Esophagus muscularis mucosa (tissue), 3 donors: Measurements from ENCODE around the gene SLC35F4.

Source experiments
- POLR2A ChIP-seq: fragments of 450-650 bp; IDR thresholded peaks from one replicate; pipeline ENCODE4 v1.6.1; 2017; ENCODE audit warnings: antibody characterized with exemption, moderate library complexity, mild to moderate bottlenecking, low read depth
- POLR2AphosphoS5 ChIP-seq, 2 donors: sonication (generic); formaldehyde crosslinking; IDR thresholded peaks; one replicate each; pipeline ENCODE4 v1.6.1; 2017; ENCODE audit warnings: antibody characterized with exemption in 2 of 2
- TF ChIP-seq, protein P1 (sequence below), 3 experiments: fragments of 200-600 bp in 2 of 3; fragments of 450-650 bp in 1 of 3; sonication (generic) in 2 of 3; IDR thresholded peaks; one replicate each; pipeline ENCODE4 v1.5.1; 2017 to 2019; ENCODE audit warnings: antibody characterized with exemption in 3 of 3, mild to moderate bottlenecking in 2 of 3, moderate library complexity in 1 of 3

DNA sequence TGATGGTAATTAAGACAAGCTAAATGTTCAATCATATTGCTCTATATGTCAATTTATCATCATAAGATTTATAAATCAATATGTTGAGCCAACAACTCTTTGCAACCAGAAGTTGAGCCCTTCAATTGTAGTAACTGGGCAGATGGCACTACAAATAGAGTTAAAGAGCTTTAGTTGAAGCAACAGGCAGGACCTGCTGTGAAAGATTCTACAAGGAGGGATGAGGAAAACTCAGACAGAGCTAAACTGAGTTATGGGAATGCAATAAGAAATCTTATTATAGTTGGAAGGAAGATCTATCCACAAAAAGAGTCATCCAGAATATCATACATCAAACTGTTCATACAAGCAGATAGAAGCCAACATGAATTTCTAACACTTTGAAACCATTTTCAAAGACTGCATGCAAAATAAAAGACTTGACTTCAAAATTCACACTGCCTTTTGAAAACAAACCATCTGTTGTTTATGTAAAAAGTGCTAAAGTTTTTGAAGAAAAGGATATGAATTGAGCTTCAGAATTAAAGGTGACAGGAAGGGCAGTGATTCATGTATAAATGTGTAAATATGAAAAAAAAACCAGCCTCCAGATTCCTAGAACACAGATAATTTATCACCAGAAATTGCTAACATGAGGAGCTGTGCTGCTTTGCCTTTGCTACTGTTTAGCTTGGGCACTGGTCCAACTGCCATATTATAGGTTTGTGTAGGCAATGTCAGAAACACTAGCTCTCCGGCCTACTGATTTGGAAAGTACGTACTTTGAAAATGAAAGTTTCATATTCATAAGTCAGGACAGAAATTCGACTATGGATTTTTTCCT, 133.2 kb downstream of the SLC35F4 start:
- TF ChIP-seq, protein P1, sequence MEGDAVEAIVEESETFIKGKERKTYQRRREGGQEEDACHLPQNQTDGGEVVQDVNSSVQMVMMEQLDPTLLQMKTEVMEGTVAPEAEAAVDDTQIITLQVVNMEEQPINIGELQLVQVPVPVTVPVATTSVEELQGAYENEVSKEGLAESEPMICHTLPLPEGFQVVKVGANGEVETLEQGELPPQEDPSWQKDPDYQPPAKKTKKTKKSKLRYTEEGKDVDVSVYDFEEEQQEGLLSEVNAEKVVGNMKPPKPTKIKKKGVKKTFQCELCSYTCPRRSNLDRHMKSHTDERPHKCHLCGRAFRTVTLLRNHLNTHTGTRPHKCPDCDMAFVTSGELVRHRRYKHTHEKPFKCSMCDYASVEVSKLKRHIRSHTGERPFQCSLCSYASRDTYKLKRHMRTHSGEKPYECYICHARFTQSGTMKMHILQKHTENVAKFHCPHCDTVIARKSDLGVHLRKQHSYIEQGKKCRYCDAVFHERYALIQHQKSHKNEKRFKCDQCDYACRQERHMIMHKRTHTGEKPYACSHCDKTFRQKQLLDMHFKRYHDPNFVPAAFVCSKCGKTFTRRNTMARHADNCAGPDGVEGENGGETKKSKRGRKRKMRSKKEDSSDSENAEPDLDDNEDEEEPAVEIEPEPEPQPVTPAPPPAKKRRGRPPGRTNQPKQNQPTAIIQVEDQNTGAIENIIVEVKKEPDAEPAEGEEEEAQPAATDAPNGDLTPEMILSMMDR (IDR thresholded peaks at IDR 0.05), result no peak
- TF ChIP-seq POLR2AphosphoS5 (IDR thresholded peaks at IDR 0.05) (no peak), POLR2A (no peak)
